Measurements from ENCODE around the gene SFXN3.

Gene SFXN3

DNA sequence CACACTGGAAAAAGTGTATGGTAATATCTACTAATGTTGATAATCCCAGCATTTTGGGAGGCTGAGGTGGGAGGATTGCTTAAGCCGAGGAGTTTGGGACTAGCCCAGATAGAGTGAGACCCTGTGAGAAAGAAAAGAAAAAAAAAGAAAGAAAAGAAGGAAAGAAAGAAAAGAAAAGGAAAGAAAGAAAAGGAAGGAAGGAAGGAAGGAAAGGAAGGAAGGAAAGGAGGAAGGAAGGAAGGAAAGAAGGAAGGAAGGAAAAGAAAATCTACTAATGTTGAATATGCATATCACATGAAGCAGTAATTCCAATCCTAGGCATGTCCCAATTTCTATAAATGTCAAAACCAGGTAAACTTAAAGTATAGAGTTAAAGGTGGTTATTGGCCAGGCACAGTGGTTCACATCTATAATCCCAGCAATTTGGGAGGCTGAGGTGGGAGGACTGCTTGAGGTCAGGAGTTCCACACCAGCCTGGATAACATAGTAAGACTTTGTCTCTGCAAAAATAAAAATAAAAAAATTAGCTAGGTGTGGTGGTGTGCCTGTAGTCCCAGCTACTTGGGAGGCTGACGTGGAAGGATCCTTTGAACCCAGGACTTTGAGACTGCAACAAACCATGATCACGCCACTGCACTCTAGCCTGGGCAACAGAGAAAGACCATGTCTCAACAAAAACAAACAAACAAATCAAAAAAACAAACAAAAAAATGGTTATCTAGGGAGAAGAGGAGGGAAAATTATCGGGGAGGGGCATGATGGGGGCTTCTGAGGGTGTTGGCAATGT lies 25.5 kb downstream of the SFXN3 start:
- no peak for DNase-seq (ENCODE audit: low read depth in 2 of 2)

DNA sequence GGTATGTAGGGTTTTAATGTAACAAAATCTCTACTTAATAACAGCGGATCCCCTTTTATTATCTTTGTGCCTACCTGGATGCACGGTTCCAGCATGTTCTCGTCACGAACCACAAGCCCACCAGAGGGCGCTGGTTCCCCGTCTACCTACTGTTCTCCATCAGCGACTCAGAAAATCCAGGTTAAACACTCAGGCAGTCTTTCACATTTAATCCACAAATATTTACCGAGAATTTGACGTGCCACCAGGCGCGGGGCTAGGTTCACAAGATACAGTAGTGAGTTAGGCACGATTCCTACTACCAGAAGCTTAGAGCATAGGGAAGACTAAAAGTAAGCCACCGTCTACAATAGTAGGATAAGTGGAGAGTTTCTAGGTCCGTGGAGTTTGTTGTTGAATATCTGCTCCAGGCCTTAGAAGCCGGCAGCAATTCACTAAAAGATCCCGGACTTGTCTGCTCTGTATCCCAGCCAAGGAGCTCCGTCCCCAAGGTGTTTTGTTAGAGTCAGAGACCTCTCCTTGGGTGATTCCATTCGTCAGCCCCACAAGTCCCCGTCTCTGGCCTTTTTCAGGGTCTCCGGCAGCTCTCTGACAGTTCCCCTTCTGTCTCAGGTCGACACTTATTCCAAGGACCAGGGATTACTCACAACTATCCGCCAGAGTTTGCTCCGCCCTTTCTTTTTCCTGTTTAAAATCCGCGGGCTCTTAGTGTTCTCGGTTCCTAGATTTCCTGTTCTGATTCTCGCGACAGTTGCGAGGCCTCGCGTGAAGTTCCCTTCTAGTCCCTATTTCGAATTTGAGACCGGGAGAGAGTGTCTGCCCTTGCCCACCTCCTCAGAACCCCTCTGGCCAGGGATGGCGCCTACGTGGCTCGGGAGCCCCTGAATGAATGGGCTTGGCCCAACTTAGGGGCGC lies 29.3 kb downstream of the SFXN3 start:
- peak; percentile 79 to 95 for DNase-seq (ENCODE audit: low read depth in 2 of 2)

DNA sequence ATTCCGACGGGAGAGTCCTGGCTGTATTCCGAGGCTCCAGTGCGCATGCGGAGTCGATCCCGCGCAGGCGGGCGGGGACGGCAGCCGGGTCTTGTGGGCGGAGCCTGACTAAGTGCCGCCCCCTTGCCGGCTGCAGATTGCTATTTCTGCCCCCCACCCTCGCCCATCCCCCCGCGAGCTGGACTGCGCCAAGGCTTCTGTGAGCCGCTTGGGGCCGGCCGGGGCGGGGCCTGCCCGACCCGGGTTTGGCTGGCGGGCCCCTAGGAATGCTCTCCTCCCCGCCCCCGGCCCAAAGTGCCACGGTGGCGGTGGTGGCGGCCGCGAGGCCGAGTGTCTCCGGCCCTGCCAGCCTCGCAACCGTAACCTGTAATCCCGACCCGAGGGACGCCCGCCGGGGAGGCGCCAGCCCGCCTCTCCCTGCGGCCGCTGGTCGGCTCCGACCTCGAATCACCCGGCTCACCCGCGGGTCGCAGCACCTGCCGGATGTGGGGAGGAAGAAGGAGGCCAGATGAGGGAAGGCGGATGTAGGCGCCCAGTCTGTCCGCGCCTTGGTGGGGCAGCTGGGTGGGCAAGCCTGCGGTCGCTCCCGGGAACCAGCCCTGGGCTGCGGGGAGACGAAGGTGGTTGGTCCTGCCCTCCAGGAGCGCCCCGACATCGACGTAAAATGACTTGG lies 30.1 kb downstream of the SFXN3 start:
- peak in 1 of 2 experiments; percentile 88 for DNase-seq (ENCODE audit: low read depth in 2 of 2)

DNA sequence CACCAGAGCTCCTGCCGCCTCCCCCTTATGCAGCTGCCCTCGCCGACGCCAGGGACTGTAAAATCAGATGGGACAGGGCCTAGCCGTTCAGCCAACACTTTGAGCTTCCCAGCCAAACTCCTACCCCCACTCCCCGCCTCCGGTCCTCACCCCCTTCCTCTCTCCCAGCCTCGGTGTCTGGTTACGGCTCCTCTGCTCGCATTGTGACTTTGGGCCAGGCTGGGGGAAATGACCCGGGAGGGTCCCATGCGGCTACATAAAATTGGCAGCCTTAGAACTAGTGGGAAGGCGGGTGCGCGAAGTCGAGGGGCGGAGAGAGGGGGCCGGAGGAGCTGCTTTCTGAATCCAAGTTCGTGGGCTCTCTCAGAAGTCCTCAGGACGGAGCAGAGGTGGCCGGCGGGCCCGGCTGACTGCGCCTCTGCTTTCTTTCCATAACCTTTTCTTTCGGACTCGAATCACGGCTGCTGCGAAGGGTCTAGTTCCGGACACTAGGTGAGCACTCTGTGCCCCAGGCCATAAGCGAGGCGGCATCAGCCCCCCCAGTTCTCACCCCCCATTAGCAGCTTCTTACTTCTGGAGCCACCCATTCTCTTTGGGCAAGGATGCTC lies 30.7 kb downstream of the SFXN3 start, which contains the start of gene KAZALD1:
Gene KAZALD1, plus strand, starts transcription at position 366 of the 608 bp plus-strand sequence. CDS start 604 bp downstream, outside the sequence.
- DNase-seq (ENCODE audit: low read depth in 2 of 2), result no peak

DNA sequence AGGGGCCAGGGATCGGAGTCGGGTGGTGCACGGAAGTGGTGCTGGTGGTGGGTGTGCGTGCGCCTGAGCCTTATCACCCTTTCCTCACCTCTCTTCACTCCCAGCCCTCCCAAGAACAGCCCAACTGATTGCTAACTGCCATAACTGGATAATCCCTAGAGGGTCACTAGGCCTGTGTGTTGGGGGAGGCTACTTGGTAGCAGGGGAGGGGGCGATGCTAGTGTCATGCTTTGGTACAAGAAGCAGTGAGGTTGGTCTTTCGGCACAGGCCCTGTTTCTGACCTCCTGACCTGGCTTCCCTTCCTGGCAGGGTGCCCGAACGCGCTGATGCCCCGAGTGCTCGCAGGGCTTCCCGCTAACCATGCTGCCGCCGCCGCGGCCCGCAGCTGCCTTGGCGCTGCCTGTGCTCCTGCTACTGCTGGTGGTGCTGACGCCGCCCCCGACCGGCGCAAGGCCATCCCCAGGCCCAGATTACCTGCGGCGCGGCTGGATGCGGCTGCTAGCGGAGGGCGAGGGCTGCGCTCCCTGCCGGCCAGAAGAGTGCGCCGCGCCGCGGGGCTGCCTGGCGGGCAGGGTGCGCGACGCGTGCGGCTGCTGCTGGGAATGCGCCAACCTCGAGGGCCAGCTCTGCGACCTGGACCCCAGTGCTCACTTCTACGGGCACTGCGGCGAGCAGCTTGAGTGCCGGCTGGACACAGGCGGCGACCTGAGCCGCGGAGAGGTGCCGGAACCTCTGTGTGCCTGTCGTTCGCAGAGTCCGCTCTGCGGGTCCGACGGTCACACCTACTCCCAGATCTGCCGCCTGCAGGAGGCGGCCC lies 31.4 kb downstream of the SFXN3 start:
- DNase-seq (ENCODE audit: low read depth in 2 of 2), result peak; percentile 28 to 48

DNA sequence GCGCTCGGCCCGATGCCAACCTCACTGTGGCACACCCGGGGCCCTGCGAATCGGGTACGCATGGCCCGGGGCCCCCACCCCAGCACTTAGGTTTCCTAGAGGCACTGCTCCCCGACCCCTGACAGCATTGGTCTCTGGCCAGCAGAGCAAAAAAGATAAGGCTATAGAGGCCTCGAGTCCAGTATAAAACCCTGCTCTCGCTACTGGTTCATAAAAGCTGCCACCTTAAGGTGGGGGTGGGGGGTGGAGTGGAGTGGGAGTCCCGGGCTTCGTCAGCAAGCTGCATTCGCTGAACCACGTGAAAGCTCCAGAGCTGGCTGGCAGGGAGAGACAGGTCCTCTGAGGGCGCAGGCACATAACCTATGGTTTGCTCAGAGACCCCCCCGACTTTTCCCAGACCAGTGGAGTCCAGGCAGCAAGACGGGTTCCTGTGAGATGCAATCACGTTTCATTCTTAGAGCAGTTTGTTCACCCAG lies 32.1 kb downstream of the SFXN3 start:
- no peak for DNase-seq (ENCODE audit: low read depth in 2 of 2)

DNA sequence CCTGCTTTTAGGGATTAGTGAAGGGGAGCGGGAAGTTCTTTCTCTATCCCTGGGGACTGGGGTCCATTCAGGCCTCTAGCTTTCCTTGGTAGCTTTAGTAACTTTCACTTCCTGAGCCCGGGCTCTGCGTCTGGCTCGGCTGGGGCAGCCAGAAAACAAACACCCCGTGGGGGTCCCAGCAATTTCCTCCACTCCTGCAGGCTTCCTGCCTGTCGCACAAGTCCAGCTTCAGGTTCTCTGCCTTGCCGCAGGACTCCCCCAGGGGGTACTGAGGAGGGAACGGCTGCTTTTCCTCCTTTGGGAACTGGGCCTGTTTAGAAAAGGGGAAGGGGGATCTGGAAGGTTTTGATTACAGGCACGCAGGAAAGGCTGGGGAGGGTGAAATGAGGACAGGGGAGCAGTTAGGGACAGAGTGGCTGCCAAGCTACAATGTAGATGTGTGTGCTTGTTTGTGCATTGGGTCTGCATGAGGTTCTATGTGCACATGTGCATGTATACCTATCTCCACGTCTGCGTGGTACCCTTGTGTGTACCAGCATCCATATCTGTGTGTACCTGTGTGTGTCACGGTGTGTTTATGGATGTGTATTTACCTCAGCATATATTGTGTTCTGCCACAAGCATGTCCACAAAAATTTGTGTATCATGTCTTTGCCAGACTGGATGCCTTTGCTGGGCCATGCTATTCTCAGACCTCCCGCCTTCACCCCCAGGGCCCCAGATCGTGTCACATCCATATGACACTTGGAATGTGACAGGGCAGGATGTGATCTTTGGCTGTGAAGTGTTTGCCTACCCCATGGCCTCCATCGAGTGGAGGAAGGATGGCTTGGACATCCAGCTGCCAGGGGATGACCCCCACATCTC lies 32.7 kb downstream of the SFXN3 start:
- no peak for DNase-seq (ENCODE audit: low read depth in 2 of 2)

DNA sequence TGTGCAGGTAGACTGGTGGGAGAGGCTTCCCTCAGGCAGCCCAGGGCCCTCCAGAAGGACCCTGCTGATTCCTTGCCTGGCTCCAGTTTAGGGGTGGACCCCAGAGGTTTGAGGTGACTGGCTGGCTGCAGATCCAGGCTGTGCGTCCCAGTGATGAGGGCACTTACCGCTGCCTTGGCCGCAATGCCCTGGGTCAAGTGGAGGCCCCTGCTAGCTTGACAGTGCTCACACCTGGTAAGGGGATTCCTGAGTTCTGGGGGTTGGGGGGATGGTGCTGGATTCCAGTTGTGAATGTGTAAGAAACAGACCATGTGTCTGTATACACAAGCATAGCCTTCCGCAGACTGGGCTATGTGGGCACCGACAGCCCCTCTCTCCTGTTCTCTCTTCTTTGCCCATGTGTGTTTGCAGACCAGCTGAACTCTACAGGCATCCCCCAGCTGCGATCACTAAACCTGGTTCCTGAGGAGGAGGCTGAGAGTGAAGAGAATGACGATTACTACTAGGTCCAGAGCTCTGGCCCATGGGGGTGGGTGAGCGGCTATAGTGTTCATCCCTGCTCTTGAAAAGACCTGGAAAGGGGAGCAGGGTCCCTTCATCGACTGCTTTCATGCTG lies 33.5 kb downstream of the SFXN3 start:
- no peak for DNase-seq (ENCODE audit: low read depth in 2 of 2)

DNA sequence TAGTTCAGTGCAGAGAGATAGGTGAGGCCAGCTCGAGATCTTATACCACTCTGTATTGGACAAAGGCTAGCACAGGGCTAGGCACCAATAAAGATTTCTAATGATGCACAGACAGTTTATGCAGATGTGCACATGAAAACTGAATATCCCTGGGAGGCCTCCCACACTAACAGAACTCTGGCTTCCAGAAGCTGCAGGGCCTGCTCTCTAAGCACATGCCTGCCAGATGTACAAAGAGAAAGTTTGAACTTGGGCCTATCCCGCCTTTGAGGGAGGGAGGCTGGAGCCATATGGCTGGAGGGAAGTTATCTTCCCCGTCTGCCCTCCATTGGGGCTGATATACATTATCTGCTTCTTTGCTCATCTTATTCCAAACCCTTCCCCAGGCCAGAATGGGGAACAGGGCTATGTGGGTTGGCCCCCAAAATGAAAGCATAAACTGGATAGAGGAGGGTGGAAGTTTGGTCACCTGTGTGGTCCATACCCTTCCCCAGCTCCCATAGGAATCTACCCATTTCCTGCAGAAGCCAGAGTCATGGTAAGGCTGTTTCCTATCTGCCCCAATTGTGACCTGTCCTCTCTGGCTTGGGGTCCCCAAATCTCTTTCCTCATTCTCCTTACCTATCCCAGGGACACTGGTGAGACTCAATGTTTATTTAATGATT lies 34.6 kb downstream of the SFXN3 start:
- no peak for DNase-seq (ENCODE audit: low read depth in 2 of 2)

DNA sequence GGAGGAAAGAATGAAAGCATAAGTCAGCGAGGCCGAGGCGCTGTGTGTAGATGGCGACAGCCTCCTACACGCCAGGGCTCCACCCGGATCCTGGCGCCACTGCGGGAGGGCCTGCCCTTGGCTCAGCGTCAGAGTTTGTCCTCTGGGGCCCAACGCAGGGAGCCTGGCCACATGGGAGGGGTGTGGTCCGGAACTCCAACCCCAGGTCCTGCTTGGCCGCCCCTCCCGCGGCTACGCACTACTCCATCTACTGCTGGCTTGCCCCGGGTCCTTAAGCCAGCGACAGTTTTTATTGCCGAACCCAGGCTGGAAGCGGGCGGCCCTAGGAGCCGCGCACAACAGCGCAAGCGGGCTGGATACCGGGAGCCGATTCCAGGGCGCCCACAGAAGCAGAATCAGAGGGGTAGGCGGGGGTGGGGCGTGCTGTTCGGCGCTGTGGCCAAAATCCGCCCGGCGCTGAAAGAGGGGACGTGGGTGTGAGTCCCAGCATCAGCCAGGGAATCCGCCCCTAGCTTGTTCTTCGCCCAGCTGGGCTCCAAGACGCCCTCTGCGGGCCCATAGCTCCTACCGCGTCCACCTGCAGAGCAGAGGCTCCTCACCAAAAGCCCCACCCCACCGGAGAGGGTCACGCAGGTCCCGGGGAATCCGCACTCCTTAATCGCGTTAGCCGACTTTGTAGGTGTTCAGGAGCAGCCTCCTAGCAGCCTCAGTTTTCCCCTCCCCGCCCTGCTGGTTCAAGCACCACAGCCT lies 35.3 kb downstream of the SFXN3 start:
- DNase-seq (ENCODE audit: low read depth in 2 of 2), result peak in 1 of 2 experiments; percentile 31

DNA sequence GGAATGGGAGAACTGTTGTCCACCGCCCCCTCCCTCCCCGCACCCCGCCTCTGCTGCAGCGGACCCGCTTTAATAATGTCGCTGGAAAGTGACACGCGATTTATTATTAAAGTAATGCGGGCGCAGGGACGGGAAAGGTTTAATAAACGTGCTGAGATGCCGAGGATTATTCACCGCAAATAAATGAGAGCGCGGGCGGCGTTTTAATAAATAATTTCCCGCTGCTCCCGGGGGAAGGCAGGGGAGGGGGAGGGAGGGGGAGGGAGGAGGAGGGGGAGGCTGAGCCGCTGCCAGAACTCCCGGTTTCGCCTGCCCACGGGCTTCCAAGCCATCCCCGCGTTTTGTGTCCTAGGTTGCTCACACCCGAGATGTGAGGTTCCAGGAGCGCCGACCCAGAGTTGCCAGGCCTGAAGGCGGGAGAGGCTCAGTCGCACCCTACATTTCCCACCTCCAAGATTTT lies 35.9 kb downstream of the SFXN3 start:
- DNase-seq (ENCODE audit: low read depth in 2 of 2), result no peak

DNA sequence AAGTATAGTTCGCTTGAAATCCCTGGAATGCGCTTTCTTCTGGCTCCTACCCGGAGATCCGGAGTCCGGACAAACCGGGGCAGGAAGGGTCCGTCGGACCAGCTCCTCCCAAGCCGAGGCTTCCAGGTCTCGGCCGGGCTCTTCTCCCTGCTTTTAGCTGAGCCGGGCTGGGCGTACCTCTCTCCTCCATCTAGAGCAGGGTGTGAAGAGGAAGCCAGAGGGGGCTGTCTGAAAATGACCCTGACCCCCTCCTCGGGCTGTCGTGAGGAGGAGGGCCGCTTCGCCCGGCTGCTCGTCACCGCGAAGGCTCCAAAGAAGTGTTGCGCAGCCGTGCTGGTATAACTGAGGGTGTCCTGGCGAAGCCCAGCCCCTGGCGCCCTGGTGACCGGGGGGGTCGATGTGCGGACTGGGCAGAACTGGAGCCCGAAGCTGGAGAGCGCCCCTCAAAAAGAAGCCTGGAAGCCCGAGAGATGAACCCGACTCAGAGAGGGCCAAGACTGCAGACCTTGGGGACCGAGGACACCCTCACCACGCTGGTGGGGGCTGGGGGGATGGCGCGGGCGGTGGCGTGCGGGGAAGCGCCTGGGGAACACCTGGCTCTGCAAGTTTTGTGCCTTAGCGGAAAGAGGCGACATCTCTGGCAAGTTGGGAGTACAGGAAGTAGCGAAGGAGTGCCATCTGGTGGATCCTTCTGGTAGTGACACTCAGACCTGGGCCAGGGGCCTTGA lies 36.5 kb downstream of the SFXN3 start:
- peak; percentile 54 to 81 for DNase-seq (ENCODE audit: low read depth in 2 of 2)

DNA sequence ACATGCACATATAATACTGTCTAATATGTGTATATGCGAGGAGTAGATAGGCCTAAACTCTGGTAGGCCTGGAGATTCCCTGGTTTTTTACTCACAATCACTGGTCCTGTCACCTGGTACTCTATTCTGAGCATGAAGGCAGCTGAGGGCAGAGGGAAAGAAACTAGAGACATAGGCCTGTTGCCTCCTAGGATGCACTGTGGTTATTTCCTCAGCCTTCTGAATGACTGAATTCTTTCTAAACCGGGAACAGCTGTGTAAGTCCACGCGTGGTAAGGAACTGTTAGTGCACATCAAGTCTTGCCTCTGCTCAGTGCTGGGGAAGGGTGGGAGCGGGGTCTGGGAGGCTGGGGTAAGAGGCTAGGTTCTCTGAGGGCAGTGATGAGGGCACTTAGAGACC lies 38.4 kb downstream of the SFXN3 start:
- no peak for DNase-seq (ENCODE audit: low read depth in 2 of 2)

DNA sequence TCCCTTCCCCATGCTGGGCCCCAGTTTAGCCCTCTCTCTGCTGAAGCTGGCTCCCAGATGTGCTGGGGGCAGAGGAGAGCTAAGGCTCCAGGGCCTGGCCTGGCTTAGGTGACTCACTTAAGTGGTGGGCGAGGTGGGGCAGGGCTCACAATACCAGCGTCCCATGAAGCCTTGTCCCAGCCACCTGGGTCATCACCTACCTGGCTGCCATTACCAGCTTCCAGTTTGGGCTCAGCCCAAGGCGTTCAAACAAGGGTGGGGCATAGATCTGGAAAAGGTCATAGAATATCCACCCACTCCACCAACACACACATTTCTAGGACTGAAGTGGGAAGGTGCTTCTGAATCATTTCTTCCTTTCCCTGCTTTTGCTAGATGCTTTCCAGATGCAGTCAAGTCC lies 39.1 kb downstream of the SFXN3 start:
- DNase-seq (ENCODE audit: low read depth in 2 of 2), result no peak

DNA sequence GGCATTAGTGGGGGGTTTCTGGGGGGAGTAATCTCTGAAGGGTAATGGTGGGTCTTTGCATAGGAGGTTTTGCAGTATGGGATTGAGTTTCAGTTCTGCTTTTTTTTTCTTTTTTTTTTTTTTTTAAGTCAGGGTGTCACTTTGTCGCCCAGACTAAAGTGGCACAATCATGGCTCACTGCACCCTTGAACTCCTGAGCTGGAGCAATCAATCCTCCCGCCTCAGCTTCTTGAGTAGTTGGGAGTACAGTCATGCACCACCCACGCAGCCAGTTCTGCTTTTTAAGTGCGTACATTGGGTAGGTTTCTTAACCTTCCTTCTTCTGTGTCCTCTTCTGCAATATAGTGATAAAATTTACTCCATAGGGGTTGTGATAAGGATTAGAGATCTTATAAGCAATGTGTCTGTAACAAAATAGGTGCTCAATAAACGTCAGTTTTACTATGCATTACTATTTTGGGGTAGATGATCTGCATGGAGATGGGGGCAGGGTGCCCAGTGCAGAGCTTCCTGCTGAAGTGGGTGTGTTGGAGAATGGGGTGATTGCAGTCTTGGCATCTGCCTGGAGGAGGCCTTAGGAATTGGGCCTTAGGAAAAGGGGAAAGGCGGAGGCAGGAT lies 40.3 kb downstream of the SFXN3 start:
- no peak for DNase-seq (ENCODE audit: low read depth in 2 of 2)

DNA sequence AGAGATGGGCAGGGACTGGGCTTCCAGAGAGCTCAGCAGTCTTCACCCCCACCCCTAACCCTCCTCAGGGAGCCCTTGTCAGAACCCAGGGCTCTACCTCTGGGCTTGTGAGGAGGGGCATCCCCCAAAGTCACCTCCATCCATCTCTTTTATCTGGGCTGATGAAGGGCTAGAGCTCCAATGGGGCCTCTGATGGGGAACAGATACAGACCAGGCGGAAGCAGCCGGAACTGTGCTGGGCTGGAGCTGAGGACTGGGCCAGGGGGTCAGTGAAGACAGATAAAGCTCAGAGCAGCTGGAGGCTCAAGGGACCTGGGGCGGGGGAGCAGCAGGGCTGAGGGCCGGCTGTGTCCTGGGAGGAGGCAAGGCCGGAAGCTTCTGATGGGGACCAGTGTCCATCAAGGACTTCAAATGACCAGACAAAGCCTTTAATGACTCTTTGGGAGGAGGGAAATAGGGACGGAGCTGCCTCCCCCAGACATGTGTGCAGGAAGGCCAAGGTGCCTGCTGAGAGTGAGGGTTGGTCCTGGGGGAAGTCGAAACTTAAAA lies 40.9 kb downstream of the SFXN3 start:
- no peak for DNase-seq (ENCODE audit: low read depth in 2 of 2)

All from stimulated activated CD4-positive, alpha-beta T cell treated with anti-CD3 and anti-CD28 coated beads, Interleukin-12 subunit alpha, Interleukin-12 subunit beta, amount 100 ng/mL, for 24 hours (primary cell).